GM12873 (cell line): ENCODE measurements around the gene SH3BP2.

Experiments
- TF ChIP-seq, protein P1 (sequence below): IDR thresholded peaks from 2 replicates; pipeline ENCODE4 v1.5.1; 2012; ENCODE audit warnings: low read depth, mild to moderate bottlenecking, moderate library complexity, low read length, control low read depth; ENCODE audit not compliant: insufficient read depth; ENCODE audit errors: missing control alignments

SH3BP2 gene

DNA sequence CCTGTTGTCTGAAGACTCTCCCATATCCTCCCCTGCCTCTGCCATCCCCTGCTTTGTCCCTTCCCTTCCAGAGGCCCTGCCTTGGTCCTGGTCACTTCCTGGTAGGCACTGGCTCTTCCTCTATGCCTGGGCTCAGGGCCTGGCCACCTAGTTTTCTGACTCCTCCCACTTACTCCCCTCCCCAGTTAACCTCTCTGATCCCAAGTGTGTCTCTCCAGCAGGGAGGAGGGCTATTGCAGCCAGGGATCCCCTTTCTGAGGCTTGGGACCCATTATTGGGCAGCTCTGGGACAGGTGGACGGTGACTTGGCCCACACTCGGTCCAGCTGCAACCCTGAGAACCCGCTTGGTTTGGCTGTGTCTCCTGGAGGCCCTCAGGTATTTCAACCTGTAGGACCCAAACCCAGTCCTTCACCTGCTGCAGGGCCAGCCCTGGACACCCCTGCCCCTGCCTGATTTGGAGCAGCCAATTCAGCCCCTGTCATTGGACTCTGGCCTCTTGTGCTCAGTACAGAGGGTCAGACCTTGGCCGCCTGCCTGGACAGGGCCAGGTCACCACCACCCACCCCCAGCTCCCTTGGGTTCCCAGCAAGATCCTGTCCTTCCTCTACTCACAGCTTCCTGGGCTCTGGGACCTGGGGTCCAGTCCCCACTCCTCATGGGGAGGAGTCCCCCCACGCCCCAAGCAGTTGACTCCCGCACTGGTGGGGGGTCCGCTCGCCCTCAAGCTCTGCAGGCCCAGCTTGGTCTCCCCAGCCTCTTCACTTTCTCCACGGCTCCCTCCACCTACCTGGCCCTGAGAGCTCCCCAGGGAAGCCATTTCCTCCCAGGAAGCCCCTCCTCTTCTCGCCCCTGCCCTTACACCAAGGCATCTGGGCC is 1.1 kb upstream of the SH3BP2 start:
- TF ChIP-seq, protein P1, sequence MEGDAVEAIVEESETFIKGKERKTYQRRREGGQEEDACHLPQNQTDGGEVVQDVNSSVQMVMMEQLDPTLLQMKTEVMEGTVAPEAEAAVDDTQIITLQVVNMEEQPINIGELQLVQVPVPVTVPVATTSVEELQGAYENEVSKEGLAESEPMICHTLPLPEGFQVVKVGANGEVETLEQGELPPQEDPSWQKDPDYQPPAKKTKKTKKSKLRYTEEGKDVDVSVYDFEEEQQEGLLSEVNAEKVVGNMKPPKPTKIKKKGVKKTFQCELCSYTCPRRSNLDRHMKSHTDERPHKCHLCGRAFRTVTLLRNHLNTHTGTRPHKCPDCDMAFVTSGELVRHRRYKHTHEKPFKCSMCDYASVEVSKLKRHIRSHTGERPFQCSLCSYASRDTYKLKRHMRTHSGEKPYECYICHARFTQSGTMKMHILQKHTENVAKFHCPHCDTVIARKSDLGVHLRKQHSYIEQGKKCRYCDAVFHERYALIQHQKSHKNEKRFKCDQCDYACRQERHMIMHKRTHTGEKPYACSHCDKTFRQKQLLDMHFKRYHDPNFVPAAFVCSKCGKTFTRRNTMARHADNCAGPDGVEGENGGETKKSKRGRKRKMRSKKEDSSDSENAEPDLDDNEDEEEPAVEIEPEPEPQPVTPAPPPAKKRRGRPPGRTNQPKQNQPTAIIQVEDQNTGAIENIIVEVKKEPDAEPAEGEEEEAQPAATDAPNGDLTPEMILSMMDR: no peak

DNA sequence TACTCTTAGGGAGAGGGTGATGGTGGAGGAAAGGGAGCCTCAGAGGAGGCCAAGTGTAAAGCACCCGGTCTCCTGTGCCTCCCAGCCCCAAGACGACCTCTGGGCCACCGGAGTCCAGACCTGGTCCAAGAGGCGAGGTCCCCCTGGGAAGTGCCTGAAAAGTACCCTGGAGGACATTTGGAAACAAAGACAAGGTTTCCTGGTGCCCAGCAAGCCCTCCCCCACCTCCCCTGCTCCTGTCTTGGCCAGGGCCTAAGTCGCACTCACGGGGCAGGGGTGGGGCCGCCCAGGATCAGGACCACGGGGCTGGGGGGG is 532 bp upstream of the SH3BP2 start:
- TF ChIP-seq, protein P1: no peak

DNA sequence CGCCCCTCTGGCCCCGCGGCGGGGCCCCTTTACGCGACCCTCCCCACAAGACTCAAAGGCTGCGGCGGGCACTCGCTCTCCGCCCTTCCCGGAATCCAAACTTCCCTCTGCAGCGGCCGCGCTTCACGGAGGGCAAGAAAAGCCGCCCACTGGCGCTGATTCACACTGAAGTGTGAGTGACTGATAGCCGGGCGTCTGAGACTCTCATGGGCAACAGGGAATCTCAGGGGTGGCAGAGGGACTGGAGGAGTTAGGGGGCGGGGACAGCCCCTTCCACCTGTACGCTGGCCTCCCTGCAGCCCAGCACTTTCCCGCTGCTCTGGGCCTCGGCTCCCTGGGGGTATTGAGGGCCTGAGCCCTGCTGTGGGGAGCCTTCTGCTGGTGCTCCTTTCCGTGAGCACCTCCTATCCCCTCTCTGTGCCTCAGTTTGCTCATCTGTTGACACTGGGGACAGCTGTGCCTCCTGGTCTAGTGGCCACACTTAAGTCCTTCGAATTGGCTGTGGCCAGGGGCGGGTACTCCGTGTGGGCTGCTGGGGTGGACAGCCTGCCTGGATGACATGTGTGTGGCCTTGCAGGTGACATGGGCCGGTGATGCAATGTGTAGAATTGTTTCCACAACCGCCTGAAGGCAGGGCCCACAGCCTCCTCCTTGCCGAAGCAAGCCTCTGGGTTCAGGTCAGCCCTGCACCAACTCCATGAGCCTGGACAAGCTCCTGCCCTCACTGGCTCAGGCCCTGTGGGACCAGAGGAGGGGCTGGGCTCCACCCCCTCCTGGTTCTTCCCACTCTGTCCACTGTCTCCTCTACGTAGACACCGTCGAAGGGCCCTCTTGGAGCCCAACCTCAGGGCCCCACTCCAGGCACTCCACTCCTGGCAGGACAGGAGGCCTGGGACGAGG is 951 bp downstream of the SH3BP2 start:
- TF ChIP-seq, protein P1: no peak

DNA sequence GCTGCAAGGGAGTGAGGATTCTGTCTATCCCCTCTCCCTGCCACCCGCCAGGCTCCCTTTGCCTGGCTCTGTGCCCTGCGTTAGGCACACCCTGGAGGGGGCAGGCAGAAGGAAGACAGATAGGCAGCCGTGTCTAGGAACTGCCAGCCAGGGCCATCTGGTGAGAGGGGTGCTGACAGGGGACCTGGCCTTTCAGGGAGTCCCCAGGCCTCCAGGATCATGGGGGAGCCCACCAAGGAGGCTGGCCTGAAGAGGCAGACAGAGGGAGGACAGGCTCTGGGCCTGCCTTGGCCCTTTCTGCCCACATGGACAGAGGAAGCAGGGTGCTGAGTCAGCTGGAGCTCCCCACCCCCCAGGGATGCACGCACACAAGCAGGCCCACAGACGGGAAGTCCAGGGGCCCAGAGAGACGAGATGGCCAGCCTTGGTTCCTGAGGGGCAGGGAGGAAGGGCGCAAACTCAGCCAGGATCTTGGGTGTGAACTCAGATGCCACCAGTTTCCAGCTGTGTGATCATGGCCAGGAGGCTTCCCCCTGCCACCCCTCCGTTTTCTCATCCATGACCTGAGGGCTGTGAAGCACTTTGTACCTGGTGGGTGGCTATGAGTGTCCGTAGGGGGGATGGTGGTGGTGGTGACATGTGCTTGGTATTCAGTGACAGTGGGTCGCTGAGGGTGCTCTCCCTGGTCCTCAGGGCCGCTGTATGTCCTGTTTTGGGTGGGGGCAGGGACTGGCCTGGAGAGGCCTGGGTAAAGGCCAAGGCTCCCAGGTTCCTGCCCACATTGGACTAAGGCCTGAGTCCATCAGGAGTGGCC is 1.8 kb downstream of the SH3BP2 start:
- TF ChIP-seq, protein P1: no peak

DNA sequence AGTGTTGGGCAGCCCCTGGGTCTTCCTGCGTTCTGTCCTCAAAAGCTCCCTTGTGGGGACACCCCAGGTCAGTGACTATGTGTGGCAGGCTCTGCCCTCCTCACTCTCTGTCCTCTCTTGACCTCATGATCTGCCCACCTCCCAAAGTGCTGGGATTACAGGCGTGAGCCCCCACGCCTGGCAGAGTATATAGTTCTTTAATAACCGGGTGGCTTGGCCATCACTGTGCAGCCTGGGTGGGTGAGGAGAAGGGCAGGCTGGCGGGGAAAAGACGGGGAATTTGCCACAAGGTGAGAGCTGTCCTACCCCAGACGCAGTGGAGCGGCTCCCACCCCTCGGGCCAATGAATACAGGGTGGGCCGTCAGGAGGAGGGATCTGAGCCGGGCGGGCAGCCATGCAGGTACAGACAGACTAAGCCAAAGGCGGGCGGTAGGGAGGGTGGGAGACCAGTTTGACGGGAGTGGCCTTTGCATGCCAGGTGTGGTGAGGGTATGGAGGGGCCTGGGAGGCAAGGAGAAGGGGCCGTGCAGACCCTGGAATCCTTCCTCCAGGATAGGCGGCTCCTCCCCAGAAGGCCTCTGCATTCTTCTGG is 2.5 kb downstream of the SH3BP2 start:
- TF ChIP-seq, protein P1: no peak

DNA sequence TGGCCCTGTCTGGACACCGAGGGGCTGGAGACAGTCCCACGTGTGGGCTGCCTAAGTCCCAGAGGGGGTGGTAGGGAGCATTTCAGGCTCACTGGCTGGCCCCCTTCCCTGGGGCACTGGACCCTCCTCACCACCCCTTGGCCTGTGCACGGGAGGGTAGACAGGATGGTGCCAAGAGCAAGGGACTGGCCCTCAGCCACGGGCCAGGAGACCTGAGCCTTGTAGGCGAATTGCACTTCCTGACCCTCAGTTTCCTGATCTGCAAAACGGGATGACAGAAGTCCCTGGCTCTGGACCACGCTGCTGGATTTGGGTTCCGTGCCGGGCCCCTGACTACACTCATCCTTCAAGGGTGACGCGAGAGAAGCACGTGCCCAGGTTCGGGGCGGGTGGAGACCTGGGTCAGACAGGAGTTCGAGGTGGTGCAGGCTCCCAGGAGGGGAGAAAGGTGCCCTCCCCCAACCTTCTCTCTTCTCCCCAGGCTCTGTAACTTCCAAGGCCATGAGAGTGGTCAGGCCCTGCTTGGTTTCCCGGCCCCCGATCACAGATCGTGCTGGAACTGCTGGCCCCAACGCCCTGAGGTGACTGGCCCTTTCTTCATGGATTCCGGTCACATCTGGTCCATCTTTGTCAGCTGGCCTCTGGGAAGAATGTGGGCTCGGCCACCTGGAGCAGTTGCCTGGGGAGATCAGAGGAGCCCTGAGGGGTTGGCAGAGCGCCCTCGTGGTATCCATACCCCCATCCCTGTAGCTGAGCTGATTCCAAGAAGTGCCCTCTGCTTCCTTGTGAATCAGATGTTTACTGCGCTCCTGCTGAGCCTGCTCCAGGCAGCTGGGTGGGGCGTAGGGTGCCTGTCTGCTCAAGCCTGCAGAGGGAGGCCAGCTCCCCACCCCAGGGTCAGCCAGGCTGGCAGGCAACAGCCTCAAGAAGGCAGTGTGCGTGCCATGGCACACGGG is 3.3 kb downstream of the SH3BP2 start:
- TF ChIP-seq, protein P1: no peak
